K562 (cell line): ENCODE results near the gene PDE4D. TPM values are rescaled to one million over a fixed set of nuclear protein-coding genes. Genes with fewer than 3 reads are reported as not detected.

Source experiments
- ATAC-seq: fragments of 200-7000 bp; cut with Tn5 transposase; 3 replicates; pipeline ENCODE4 v1.9.1; 2020; ENCODE audit warnings: moderate library complexity
- BruUV-seq: library from RNA; stranded (reverse); fragments of 400-500 nt; replicated peaks from 2 replicates; lab custom pipeline; 2021; lab: Mats Ljungman, UMichigan
- CTCF ChIA-PET: fragments of 300-600 bp; formaldehyde crosslinking; extraction: SDS; loops from one replicate; lab custom pipeline; 2021; ENCODE audit warnings: low intra/inter-chr PET ratio; lab: Yijun Ruan, JAX
- POLR2A ChIA-PET: fragments of 300-600, 350-650 bp; sonication (Branson Sonifier 250); formaldehyde crosslinking; extraction: SDS; loops from one replicate; lab custom pipeline; 2021; ENCODE audit warnings: antibody characterized with exemption, inconsistent platforms; lab: Yijun Ruan, JAX
- DNase-seq, 4 experiments: peaks; one replicate each; pipeline versions ENCODE4 v3.0.0 to v3.0.0-alpha.2; 2011 to 2018; ENCODE audit warnings: low spot score in 3 of 4, mixed read lengths in 3 of 4; ENCODE audit errors: extremely low read depth in 1 of 4
- FAIRE-seq: peaks from 2 replicates; lab custom pipeline; 2011; peaks lifted over from hg19 to GRCh38; lab: Jason Lieb, UNC
- H2AFZ ChIP-seq: 2 replicates; pipeline ENCODE4 v1.6.0; 2011; ENCODE audit warnings: low read depth, low read length, control low read depth, inconsistent platforms
- H3K27ac ChIP-seq: fragments of 200-600 bp; 3 replicates; pipeline ENCODE4 v1.8.0; 2011; ENCODE audit warnings: low read depth, mild to moderate bottlenecking, control low read depth, inconsistent platforms, low read length, moderate library complexity, mixed read lengths; ENCODE audit errors: extremely low read depth
- H3K27me3 ChIP-seq, 2 experiments: fragments of 300-600 bp in 1 of 2; 2 replicates in 1 of 2; 3 replicates in 1 of 2; pipeline versions ENCODE4 v1.6.0 to v1.8.0; 2011; ENCODE audit warnings: inconsistent platforms in 2 of 2, low read length in 2 of 2, mild to moderate bottlenecking in 1 of 2, mixed read lengths in 1 of 2, moderate library complexity in 1 of 2; ENCODE audit not compliant: control insufficient read depth in 2 of 2, insufficient read depth in 2 of 2
- H3K36me3 ChIP-seq: fragments of 300-600 bp; 3 replicates; pipeline ENCODE4 v1.8.0; 2011; ENCODE audit warnings: mild to moderate bottlenecking, low read length, inconsistent platforms; ENCODE audit not compliant: control insufficient read depth, insufficient read depth
- H3K4me1 ChIP-seq, 2 experiments: fragments of 200-600 bp in 1 of 2; replicated peaks in 1 of 2; 2 replicates in 1 of 2; 3 replicates in 1 of 2; pipeline versions ENCODE4 v1.5.1 to v1.8.0; 2011; ENCODE audit warnings: inconsistent platforms in 2 of 2, low read length in 2 of 2, mild to moderate bottlenecking in 1 of 2, mixed read lengths in 1 of 2, moderate library complexity in 1 of 2; ENCODE audit not compliant: control insufficient read depth in 2 of 2, insufficient read depth in 2 of 2
- H3K4me2 ChIP-seq: 2 replicates; pipeline ENCODE4 v1.6.1; 2011; ENCODE audit warnings: low read length, control low read depth, inconsistent platforms, mixed read lengths; ENCODE audit not compliant: insufficient read depth
- H3K4me3 ChIP-seq: fragments of 200-600 bp; sonication (generic), shearing (Covaris generic); 2 replicates; pipeline ENCODE4 v1.5.1; 2016; ENCODE audit warnings: control low read depth, inconsistent platforms
- H3K79me2 ChIP-seq: fragments of 200-600 bp; 3 replicates; pipeline ENCODE4 v1.8.0; 2011; ENCODE audit warnings: low read length, inconsistent platforms; ENCODE audit not compliant: control insufficient read depth, insufficient read depth
- H3K9ac ChIP-seq, 2 experiments: 2 replicates each; pipeline versions ENCODE4 v1.6.0 to v1.6.1; 2011; ENCODE audit warnings: low read depth in 2 of 2, low read length in 2 of 2, control low read depth in 1 of 2, inconsistent platforms in 1 of 2, mild to moderate bottlenecking in 1 of 2, mixed read lengths in 1 of 2; ENCODE audit not compliant: insufficient read depth in 1 of 2
- H3K9me1 ChIP-seq: one replicate; pipeline ENCODE4 v1.6.0; 2011; ENCODE audit warnings: inconsistent platforms, mild to moderate bottlenecking, low read length, moderate library complexity; ENCODE audit not compliant: control insufficient read depth, insufficient read depth
- H3K9me3 ChIP-seq: replicated peaks from 2 replicates; pipeline ENCODE4 v1.5.1; 2011; ENCODE audit warnings: low read depth, low read length, inconsistent platforms; ENCODE audit not compliant: control insufficient read depth, insufficient read depth
- H4K20me1 ChIP-seq: replicated peaks from 2 replicates; pipeline ENCODE4 v1.6.1; 2011; ENCODE audit warnings: low read length, inconsistent platforms, mixed read lengths; ENCODE audit not compliant: control insufficient read depth, insufficient read depth
- ATF3 ChIP-seq, 2 experiments: fragments of 450-650 bp in 1 of 2; sonication (generic) in 1 of 2; formaldehyde crosslinking in 1 of 2; IDR thresholded peaks in 1 of 2; conservative IDR thresholded peaks in 1 of 2; 2 replicates each; pipeline versions ENCODE4 v1.6.1 to v1.8.1; 2016 to 2023; ENCODE audit warnings: mild to moderate bottlenecking in 2 of 2, moderate library complexity in 2 of 2, inconsistent platforms in 1 of 2, missing genetic modification reagents in 1 of 2
- BRF2 ChIP-seq: IDR thresholded peaks from 3 replicates; pipeline ENCODE4 v1.6.1; 2011; ENCODE audit warnings: borderline replicate concordance, mild to moderate bottlenecking; ENCODE audit not compliant: insufficient read length, insufficient read depth
- CC2D1A ChIP-seq: fragments of 450-650 bp; IDR thresholded peaks from 2 replicates; pipeline ENCODE4 v1.6.1; 2017; ENCODE audit warnings: mild to moderate bottlenecking
- CTCF ChIP-seq, 3 experiments: IDR thresholded peaks in 2 of 3; conservative IDR thresholded peaks in 1 of 3; 2 replicates each; pipeline ENCODE4 v1.5.1; 2011 to 2012; ENCODE audit warnings: low read length in 3 of 3, mild to moderate bottlenecking in 3 of 3, control low read depth in 2 of 3, improper control_type of control experiment in 1 of 3, inconsistent platforms in 1 of 3, low read depth in 1 of 3, mixed read lengths in 1 of 3, moderate library complexity in 1 of 3; ENCODE audit not compliant: insufficient read depth in 2 of 3
- E2F3 ChIP-seq: fragments of 250-450 bp; sonication (Bioruptor Pico); IDR thresholded peaks from 2 replicates; pipeline ENCODE4 v1.4.0; 2020; ENCODE audit warnings: mild to moderate bottlenecking
- FOXA1 ChIP-seq: fragments of 450-650 bp; IDR thresholded peaks from 2 replicates; pipeline ENCODE4 v1.6.1; 2016; ENCODE audit warnings: mild to moderate bottlenecking, borderline replicate concordance
- IRF2 ChIP-seq: sonication (generic); formaldehyde crosslinking; IDR thresholded peaks from 2 replicates; pipeline ENCODE4 v1.8.1; 2022; ENCODE audit warnings: mild to moderate bottlenecking, missing genetic modification reagents
- NFATC3 ChIP-seq: fragments of 450-650 bp; IDR thresholded peaks from 2 replicates; pipeline ENCODE4 v1.6.1; 2017; ENCODE audit warnings: mild to moderate bottlenecking
- NFXL1 ChIP-seq: fragments of 450-650 bp; formaldehyde crosslinking; IDR thresholded peaks from 2 replicates; pipeline ENCODE4 v1.4.0; 2021; ENCODE audit warnings: mild to moderate bottlenecking
- RAD21 ChIP-seq, 2 experiments: fragments of 250-450 bp in 1 of 2; fragments of 450-650 bp in 1 of 2; sonication (Bioruptor Pico) in 1 of 2; formaldehyde crosslinking in 1 of 2; IDR thresholded peaks in 1 of 2; conservative IDR thresholded peaks in 1 of 2; 2 replicates each; pipeline versions ENCODE4 v1.4.0 to v1.8.0; 2020 to 2022; ENCODE audit warnings: mild to moderate bottlenecking in 2 of 2, moderate library complexity in 1 of 2
- TCF15 ChIP-seq: fragments of 250-450 bp; sonication (Bioruptor Pico); IDR thresholded peaks from 2 replicates; pipeline ENCODE4 v1.8.0; 2022; ENCODE audit warnings: moderate library complexity, mild to moderate bottlenecking, inconsistent platforms
- U2AF1 ChIP-seq: fragments of 200-400 bp; formaldehyde crosslinking; optimal IDR thresholded peaks from 2 replicates; pipeline ENCODE3; 2017; ENCODE audit warnings: mild to moderate bottlenecking, low read depth, low read length, moderate library complexity
- ZBTB26 ChIP-seq: fragments of 450-650 bp; formaldehyde crosslinking; IDR thresholded peaks from 2 replicates; pipeline ENCODE4 v1.4.0; 2022; ENCODE audit warnings: missing genetic modification characterization
- WGBS: fragments of 100-300 bp; shearing (Covaris generic); methylation state at CpG from one replicate; pipeline ENCODE4 v1.1.6; 2016; ENCODE audit warnings: low coverage, mixed read lengths; ENCODE audit not compliant: insufficient coverage; ENCODE audit errors: missing lambda C conversion rate; 5-methylcytosine and 5-hydroxymethylcytosine counted together
- in situ Hi-C: fragments of 300-500 bp; cut with MboI; formaldehyde crosslinking; loops from 4 replicates; pipeline ENCODE4 v1.15.0; 2018; ENCODE audit warnings: inconsistent platforms, mixed read lengths
- intact Hi-C: fragments of 100-400 bp; cut with micrococcal nuclease; formaldehyde crosslinking; loops from 2 replicates; pipeline ENCODE4 v1.14.2; 2022
- polyA plus RNA-seq, 8 experiments: library from polyadenylated mRNA; depleted of rRNA in 4 of 8; stranded (reverse) in 5 of 8; unstranded in 3 of 8; fragments of >200 nt; fragmentation: Nextera tagmentation in 2 of 8; fragmentation: Illumina TruSeq in 1 of 8; extraction: Ambion mirVana in 2 of 8; extraction: Trizol in 1 of 8; gene quantifications; 2 replicates each; pipeline versions ENCODE4 v1.2.1 to v1.2.3, GENCODE V29; 2011 to 2014; ENCODE audit warnings: inconsistent platforms in 1 of 8, missing spikeins in 1 of 8
- total RNA-seq, 7 experiments: library from RNA; depleted of rRNA in 6 of 7; stranded (reverse); fragments of >200 nt in 6 of 7; fragmentation: Illumina TruSeq in 2 of 7; extraction: Trizol in 2 of 7; gene quantifications; 2 replicates each; pipeline versions ENCODE4 v1.2.1 to v1.2.3, GENCODE V29; 2011 to 2021; ENCODE audit warnings: low replicate concordance in 1 of 7

Gene PDE4D
- total and polyA plus RNA-seq, 9 of the 15 experiments (the other 6 are each of a cell fraction or from before 2014, with no cell fraction given): 0.04 to 0.46 (median 0.13) TPM

GRCh38 chr5:59506285-59506877 lies 387.1 kb downstream of the PDE4D start:
- H3K27me3 ChIP-seq: no peaks in the 10 kb centered on the region
- H2AFZ ChIP-seq: no peak overlapping the region
- no peaks in the 10 kb centered on the region for H3K36me3 ChIP-seq
- FAIRE-seq: no peak
- no peaks in the 10 kb centered on the region for H3K9me1 ChIP-seq
- H3K79me2 ChIP-seq: no peaks in the 10 kb centered on the region
- CTCF ChIA-PET: no interaction called here
- POLR2A ChIA-PET: no interaction called here
- no TSS peak for BruUV-seq
- no peaks in the 10 kb centered on the region for H3K4me1 ChIP-seq
- WGBS: 0% methylated on average over 1 of the region's 1 CpG
- H3K9ac ChIP-seq: no peak overlapping the region
- no peak overlapping the region for H3K4me3 ChIP-seq
- H3K27ac ChIP-seq: no peak overlapping the region
- in situ Hi-C loops: no loop called here
- no peak for DNase-seq
- no peak overlapping the region for H3K4me2 ChIP-seq
- no peak for ATAC-seq
- intact Hi-C loops: no loop called here
- no peaks in the 10 kb centered on the region for H4K20me1 ChIP-seq
- no peaks in the 10 kb centered on the region for H3K9me3 ChIP-seq
- TF ChIP-seq NFATC3 (no peak), TCF15 (CRISPR knock-in tag) (no peak), CTCF (IDR thresholded peaks at IDR 0.05 in 2 of 3, conservative IDR thresholded peaks at IDR 0.05 in 1 of 3; ENCODE audit: insufficient read depth in 2 of 3, low read depth in 1 of 3, low read length in 3 of 3) (peak in 1 of 3 experiments; percentile 12; a peak in 1 of 6 replicates), FOXA1 (no peak), ATF3 (IDR thresholded peaks at IDR 0.05) (no peak), ATF3 (CRISPR knock-in tag; conservative IDR thresholded peaks at IDR 0.05) (no peak), RAD21 (CRISPR knock-in tag; conservative IDR thresholded peaks at IDR 0.05 in 1 of 2, IDR thresholded peaks at IDR 0.05 in 1 of 2) (peak in 1 of 2 experiments; percentile 26; a peak in 2 of 4 replicates), BRF2 (no peak), CC2D1A (no peak), NFXL1 (no peak), IRF2 (no peak), E2F3 (no peak), U2AF1 (no peak), ZBTB26 (CRISPR knock-in tag) (no peak)
